Breast epithelium (tissue), 3 donors: ENCODE results near the gene DTX2.
"Not testable (repeated sequence)": the region's sequence is repeated elsewhere in the genome, so short reads cannot be mapped to it uniquely, and the experiment has no call there.

Experiments
- POLR2A ChIP-seq: fragments of 450-650 bp; IDR thresholded peaks from one replicate; pipeline ENCODE4 v1.6.1; 2016; ENCODE audit warnings: antibody characterized with exemption, mild to moderate bottlenecking, moderate library complexity
- POLR2AphosphoS5 ChIP-seq, 3 donors: sonication (generic); formaldehyde crosslinking; IDR thresholded peaks; one replicate each; pipeline ENCODE4 v1.6.1; 2017; ENCODE audit warnings: antibody characterized with exemption in 3 of 3
- TF ChIP-seq, protein P1 (sequence below), 3 donors: fragments of 450-650 bp; IDR thresholded peaks; one replicate each; pipeline ENCODE4 v1.5.1; 2016 to 2017; ENCODE audit warnings: antibody characterized with exemption in 3 of 3, mild to moderate bottlenecking in 3 of 3, moderate library complexity in 3 of 3

DNA sequence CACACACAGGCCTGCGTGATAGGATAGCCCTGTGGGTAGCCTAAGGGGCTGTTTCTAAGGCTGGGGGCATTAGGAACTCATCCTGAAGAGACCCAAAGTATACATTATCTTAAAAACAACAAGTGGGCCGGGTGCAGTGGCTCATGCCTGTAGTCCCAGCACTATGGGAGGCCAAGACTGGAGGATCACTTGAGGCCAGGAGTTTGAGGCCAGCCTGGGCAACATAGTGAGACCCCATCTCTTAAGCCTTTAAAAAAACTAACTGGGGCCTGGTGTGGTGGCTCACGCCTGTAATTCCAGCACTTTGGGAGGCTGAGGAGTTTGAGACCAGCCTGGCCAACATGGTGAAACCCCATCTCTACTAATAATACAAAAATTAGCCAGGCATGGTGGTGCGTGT, 36.0 kb upstream of the DTX2 start:
- not testable (repeated sequence) for TF ChIP-seq POLR2AphosphoS5 (IDR thresholded peaks at IDR 0.05); POLR2A
- TF ChIP-seq, protein P1, sequence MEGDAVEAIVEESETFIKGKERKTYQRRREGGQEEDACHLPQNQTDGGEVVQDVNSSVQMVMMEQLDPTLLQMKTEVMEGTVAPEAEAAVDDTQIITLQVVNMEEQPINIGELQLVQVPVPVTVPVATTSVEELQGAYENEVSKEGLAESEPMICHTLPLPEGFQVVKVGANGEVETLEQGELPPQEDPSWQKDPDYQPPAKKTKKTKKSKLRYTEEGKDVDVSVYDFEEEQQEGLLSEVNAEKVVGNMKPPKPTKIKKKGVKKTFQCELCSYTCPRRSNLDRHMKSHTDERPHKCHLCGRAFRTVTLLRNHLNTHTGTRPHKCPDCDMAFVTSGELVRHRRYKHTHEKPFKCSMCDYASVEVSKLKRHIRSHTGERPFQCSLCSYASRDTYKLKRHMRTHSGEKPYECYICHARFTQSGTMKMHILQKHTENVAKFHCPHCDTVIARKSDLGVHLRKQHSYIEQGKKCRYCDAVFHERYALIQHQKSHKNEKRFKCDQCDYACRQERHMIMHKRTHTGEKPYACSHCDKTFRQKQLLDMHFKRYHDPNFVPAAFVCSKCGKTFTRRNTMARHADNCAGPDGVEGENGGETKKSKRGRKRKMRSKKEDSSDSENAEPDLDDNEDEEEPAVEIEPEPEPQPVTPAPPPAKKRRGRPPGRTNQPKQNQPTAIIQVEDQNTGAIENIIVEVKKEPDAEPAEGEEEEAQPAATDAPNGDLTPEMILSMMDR (IDR thresholded peaks at IDR 0.05), result not testable (repeated sequence)
